IPS-18a (cell line): ENCODE results near the gene ANKRD66.
"Not testable (repeated sequence)": the region's sequence is repeated elsewhere in the genome, so short reads cannot be mapped to it uniquely, and the experiment has no call there.

ENCODE experiments used
- H3K27ac ChIP-seq: one replicate; pipeline ENCODE4 v1.5.1; 2013; ENCODE audit warnings: low read length
- H3K27me3 ChIP-seq: one replicate; pipeline ENCODE4 v1.6.1; 2013; ENCODE audit warnings: mild to moderate bottlenecking, low read length; ENCODE audit not compliant: control insufficient read depth, insufficient read depth
- H3K36me3 ChIP-seq: one replicate; pipeline ENCODE4 v1.6.1; 2013; ENCODE audit warnings: low read depth, low read length; ENCODE audit not compliant: control insufficient read depth
- H3K4me1 ChIP-seq: one replicate; pipeline ENCODE4 v1.6.1; 2013; ENCODE audit warnings: low read depth, low read length; ENCODE audit not compliant: control insufficient read depth
- H3K4me3 ChIP-seq: one replicate; pipeline ENCODE4 v1.5.1; 2013; ENCODE audit warnings: low read length
- H3K9ac ChIP-seq: one replicate; pipeline ENCODE4 v1.6.1; 2013; ENCODE audit warnings: mild to moderate bottlenecking, low read length, moderate library complexity
- H3K9me3 ChIP-seq: one replicate; pipeline ENCODE4 v1.6.1; 2013; ENCODE audit warnings: low read depth, low read length; ENCODE audit not compliant: control insufficient read depth

The ANKRD66 gene

DNA sequence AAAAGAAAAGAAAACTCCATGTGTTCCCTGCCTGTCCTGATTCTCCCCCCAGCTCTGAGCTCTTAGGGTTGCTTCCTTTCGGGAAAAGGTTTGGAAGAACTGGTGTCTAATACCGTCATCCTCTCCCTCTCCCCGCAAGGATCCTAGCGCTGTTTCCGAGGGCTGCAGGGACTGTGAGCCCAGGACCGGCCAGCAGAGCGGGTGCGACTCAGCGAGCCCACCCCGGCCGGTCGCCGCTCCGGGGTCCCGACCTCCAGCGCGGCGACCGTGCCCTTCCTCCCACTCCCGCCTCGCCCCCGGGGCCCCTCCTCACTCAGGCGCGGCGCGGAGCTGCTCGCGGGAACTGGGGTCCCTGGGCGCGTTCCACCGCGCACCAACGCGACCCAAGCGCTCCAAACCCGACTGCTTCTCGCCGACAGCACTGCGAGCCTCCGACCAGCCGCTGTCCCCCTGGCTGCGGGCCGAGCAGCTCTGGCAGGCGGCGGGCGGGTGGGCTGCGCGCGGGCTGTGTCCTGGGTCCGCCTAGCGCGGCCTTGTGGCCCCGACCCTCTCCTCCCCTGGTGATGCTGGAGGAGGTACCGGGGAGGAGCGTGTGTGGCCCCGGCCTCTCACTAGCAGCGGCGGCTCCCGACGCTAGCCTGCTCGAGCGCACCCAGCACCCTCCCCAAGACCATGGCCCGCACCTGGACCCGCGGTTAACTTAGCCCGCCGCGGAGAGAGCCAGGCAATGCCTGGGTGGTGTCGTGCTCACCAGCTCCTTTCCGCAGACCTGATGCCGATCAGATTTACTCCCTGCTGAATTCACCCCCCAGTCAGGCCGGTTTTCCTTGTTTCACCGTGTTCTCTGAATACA, 11.6 kb upstream of the ANKRD66 start, which contains the start of gene PLA2G7:
PLA2G7 (minus strand) TSS at position 509 of the 853 bp plus-strand sequence. CDS start 12,484 bp downstream, outside the sequence.
- H3K36me3 ChIP-seq: no peaks in the 10 kb centered on the region
- H3K4me3 ChIP-seq: peak within 1 kb of the TSS; percentile 76
- H3K27me3 ChIP-seq: peaks cover 27% of the 10 kb centered on the region
- H3K9ac ChIP-seq: peak within 1 kb of the TSS; percentile 61
- no peak within 1 kb of the TSS for H3K27ac ChIP-seq
- no peaks in the 10 kb centered on the region for H3K9me3 ChIP-seq
- H3K4me1 ChIP-seq: peaks cover 4% of the 10 kb centered on the region

DNA sequence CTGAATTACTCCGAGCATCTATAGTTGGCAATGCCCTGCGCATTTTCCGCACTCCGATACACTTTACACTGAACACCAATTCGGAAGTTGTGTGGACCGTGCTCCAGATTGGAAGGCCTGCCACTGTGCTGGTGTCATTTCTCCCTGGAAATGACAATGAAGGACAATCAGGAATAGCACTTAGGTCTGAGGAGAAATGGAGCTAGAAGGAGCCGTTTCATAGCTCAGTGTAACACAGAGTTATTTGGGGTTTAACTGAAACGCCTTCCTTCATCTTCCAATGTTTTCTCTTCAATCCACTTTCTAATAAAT, 11.1 kb upstream of the ANKRD66 start:
- peak overlapping the region; percentile 35 for H3K9ac ChIP-seq
- H3K27me3 ChIP-seq: peaks cover 27% of the 10 kb centered on the region
- no peak overlapping the region for H3K27ac ChIP-seq
- no peaks in the 10 kb centered on the region for H3K36me3 ChIP-seq
- H3K9me3 ChIP-seq: no peaks in the 10 kb centered on the region
- peak overlapping the region; percentile 76 for H3K4me3 ChIP-seq
- peaks cover 4% of the 10 kb centered on the region for H3K4me1 ChIP-seq

DNA sequence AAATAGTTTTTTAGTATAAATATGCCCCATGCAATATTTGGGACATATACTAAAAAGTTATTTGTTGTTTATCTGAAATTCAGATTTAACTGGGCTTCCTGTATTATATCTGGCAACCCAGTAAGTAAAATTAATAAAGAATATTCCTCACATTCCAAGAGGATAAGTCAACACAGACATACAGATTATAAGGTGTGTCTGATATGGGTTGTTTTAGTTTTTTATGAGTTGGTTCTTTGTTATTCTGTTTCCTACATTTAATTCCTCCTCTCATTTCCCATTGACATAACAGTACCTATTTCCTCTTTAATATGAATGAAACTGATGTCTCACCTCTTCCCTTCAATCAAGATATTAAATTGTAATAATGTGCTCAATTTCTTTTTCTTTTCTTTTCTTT, 9.8 kb upstream of the ANKRD66 start:
- Histone ChIP-seq H3K9me3 (no peaks in the 10 kb centered on the region), H3K36me3 (no peaks in the 10 kb centered on the region), H3K4me3 (no peak overlapping the region), H3K9ac (no peak overlapping the region), H3K4me1 (peaks cover 4% of the 10 kb centered on the region), H3K27me3 (peaks cover 27% of the 10 kb centered on the region), H3K27ac (no peak overlapping the region)

DNA sequence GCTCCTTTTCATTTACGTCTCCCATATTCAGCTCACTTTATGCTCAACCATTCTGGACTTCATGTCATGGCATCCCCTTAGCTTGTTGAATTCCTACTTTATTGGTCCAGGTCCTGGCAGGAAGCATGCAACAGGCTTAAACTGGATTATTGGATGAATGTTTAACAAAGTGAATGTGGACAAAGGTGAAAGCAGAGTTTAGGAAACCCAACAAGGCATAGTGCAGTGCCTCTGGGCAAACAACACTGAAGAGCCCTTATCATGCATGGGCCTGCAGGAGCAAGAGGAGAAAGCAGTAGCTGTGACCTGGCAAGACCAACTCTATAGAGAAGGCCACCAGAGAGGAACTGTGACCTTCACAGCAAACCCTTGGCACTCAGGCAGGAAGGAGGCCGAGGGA, 5.3 kb upstream of the ANKRD66 start:
- H3K9ac ChIP-seq: no peak overlapping the region
- H3K4me1 ChIP-seq: no peaks in the 10 kb centered on the region
- no peaks in the 10 kb centered on the region for H3K9me3 ChIP-seq
- H3K27me3 ChIP-seq: peaks cover 8% of the 10 kb centered on the region
- H3K27ac ChIP-seq: no peak overlapping the region
- H3K36me3 ChIP-seq: no peaks in the 10 kb centered on the region
- H3K4me3 ChIP-seq: no peak overlapping the region

DNA sequence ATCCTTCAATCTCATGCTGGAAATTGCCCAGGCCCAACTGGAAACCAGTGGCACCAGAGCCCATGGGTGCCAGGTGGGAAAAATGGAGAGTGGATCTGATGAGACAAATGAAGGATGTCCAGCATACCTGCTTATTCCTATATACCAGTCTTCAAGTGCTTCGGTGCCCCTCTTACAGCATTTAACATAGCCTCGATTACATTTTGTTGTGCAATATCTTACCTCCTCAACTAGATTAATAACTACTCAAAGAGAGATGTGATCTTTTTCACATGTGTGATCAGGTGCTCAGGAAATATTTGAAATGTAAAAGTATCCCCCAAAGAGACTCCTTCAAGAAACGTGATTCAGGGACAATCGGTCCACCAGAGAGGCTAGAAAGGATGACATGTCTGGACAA, 4.8 kb upstream of the ANKRD66 start:
- no peaks in the 10 kb centered on the region for H3K36me3 ChIP-seq
- H3K9ac ChIP-seq: no peak overlapping the region
- no peaks in the 10 kb centered on the region for H3K9me3 ChIP-seq
- no peak overlapping the region for H3K27ac ChIP-seq
- H3K4me3 ChIP-seq: no peak overlapping the region
- H3K4me1 ChIP-seq: no peaks in the 10 kb centered on the region
- peaks cover 4% of the 10 kb centered on the region for H3K27me3 ChIP-seq

DNA sequence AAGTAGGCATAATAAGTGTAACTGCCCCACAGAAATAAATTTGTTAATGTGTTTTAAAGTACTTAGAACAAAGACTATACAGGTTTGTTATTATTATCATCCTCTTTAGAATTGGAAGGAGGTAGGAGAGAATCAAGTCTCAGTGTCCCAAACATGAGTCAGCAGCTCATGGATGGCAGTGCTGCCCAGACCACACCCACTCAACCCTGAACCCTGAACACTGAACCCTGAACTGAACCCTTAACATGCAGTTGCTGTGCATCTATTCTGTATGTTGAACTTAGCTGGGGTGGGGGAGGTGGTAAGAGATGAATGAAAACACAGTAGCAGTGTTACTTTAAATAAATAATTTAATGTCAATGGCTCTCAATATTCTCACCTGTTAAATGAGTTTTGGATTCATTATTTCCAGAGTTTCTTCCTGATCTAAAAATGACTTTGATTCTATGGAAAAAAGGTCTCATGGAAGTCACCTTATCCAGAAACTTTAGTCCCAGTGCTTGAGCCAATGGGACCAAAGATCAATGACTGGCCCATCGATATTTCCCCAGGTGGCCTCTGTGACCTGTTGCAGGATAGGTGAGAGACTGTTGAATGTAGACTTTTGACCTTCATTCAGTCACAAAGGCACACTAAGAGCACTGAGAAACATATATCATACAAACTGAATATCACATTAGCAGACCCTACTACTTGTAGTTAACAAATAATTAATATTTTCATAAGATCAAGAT, 3.1 kb upstream of the ANKRD66 start:
- H3K36me3 ChIP-seq: no peaks in the 10 kb centered on the region
- H3K9me3 ChIP-seq: no peaks in the 10 kb centered on the region
- H3K27me3 ChIP-seq: no peaks in the 10 kb centered on the region
- H3K4me3 ChIP-seq: no peak overlapping the region
- H3K4me1 ChIP-seq: no peaks in the 10 kb centered on the region
- H3K27ac ChIP-seq: no peak overlapping the region
- H3K9ac ChIP-seq: no peak overlapping the region

DNA sequence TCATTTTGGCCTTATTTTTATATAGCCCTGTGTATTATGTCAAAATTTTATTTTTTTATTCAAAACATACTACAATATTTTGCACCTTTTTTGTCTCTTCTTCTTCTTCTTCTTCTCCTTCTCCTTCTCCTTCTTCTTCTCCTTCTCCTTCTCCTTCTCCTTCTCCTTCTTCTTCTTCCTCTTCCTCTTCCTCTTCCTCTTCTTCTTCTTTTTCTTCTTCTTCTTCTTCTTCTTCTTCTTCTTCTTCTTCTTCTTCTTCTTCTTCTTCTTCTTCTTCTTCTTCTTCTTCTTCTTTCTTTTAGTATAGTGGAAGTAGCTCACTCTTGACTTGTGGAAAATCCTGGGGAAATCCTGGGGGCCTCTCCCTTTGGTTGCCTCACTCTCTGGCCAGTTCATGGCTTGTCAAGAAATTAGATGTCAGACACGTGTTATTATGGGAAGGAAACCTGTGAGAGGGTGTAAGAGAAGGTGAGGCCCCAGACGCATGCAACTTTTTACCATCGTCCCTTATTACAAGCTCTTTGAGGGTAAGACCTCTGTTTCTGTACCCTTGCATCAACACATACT, 2.5 kb upstream of the ANKRD66 start:
- H3K9ac ChIP-seq, H3K36me3 ChIP-seq, H3K4me1 ChIP-seq, H3K27ac ChIP-seq, H3K9me3 ChIP-seq, H3K27me3 ChIP-seq, H3K4me3 ChIP-seq: not testable (repeated sequence)

DNA sequence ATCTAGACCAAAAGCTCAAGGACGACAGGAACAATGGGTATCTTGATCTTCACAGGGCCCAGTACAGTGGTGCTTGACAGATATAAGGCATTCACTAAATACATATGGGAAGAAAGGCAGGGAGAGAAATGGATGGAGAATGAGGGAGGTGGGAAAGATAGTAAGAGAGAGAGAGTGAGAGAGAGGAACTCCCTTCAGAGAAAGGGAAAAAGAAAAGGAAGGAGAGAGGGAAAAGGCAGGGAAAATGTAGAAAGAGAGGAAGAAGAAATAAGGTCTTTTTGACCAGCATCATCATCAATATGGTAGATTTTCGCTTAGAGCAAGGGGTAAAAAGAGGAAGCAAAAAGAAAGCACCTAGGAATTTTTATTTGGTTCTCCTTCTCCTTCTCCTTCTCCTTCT, 760 bp upstream of the ANKRD66 start:
- H3K36me3 ChIP-seq: no peaks in the 10 kb centered on the region
- H3K27me3 ChIP-seq: no peaks in the 10 kb centered on the region
- H3K27ac ChIP-seq: no peak overlapping the region
- H3K4me1 ChIP-seq: peaks cover 7% of the 10 kb centered on the region
- no peak overlapping the region for H3K9ac ChIP-seq
- H3K4me3 ChIP-seq: no peak overlapping the region
- no peaks in the 10 kb centered on the region for H3K9me3 ChIP-seq

DNA sequence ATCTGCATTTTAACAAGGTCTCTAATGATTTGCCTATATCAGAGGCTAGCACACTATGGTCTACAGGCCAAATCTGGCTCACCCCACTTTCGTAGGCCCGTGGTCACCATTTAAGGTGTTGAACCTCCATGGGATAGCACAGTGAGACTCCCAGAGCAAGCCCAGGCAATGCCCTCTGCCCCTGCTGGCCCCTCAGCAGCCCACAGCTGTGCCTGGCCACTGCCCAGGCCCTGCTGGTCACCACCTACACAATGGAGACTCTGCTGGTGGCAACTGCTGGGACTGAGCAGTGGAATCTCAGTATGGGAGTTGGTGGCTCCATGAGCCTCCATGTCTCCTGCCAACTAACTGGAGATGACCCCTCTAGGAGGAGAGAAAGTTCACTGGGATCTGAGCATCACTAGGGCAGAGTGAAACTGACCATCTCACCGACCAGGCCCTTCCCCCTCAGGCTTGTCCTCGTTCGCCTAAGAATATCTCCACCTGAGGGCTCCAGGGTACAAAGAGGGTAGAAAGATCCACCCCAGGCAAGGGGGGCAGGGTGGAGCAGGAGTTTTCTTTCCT, 2.3 kb downstream of the ANKRD66 start:
- Histone ChIP-seq H3K9me3 (no peaks in the 10 kb centered on the region), H3K4me1 (peaks cover 7% of the 10 kb centered on the region), H3K36me3 (no peaks in the 10 kb centered on the region), H3K9ac (no peak overlapping the region), H3K27ac (no peak overlapping the region), H3K27me3 (no peaks in the 10 kb centered on the region), H3K4me3 (no peak overlapping the region)

DNA sequence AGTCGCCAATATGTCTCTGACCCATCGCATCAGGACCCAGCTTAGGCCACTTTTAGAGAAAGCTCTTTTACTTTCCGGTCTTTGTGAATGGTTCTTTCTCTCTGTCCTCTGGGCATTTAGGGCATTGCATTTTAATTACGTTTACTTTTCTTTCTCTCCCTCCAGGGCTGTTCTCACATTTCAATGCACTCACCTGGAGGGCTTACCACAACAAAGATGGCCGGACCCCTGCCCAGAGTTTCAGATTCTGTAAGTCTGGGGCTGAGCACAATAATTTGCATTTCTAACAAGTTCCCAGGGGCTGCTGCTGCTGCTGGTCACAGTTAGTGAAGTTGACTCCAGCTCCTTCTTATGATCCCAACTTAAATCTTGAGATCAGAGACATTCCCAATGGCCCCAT, 3.0 kb downstream of the ANKRD66 start:
- no peak overlapping the region for H3K9ac ChIP-seq
- no peak overlapping the region for H3K4me3 ChIP-seq
- H3K27me3 ChIP-seq: no peaks in the 10 kb centered on the region
- H3K4me1 ChIP-seq: peaks cover 7% of the 10 kb centered on the region
- no peaks in the 10 kb centered on the region for H3K36me3 ChIP-seq
- no peak overlapping the region for H3K27ac ChIP-seq
- H3K9me3 ChIP-seq: no peaks in the 10 kb centered on the region

DNA sequence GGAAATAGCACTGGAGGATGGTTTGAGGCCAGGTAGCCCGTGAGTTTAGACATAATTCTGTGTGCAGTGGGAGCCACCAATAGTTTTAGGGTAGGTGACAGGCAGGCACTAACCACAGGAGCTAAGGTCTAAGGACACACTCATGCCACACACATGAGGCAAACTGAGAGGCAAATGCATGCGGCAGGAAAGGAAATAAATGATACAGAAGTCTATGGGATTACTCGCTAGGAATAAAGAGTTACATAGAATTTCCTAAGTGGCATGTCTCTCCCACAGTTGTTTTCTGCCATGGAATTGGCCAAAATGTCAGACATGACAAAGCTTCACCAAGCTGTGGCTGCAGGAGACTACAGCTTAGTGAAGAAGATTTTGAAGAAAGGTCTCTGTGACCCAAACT, 4.9 kb downstream of the ANKRD66 start:
- H3K9ac ChIP-seq: no peak overlapping the region
- H3K27me3 ChIP-seq: no peaks in the 10 kb centered on the region
- no peaks in the 10 kb centered on the region for H3K9me3 ChIP-seq
- H3K4me1 ChIP-seq: peaks cover 10% of the 10 kb centered on the region
- no peaks in the 10 kb centered on the region for H3K36me3 ChIP-seq
- no peak overlapping the region for H3K27ac ChIP-seq
- H3K4me3 ChIP-seq: no peak overlapping the region
